Omental fat pad (tissue), 4 donors: ENCODE measurements around the gene LACTBL1. TPM values are rescaled to one million over a fixed set of nuclear protein-coding genes. Genes with fewer than 3 reads are reported as not detected.

Source experiments
- ATAC-seq: fragments of 150-250 bp; one replicate; pipeline ENCODE4 v1.9.1; 2016; ENCODE audit warnings: mild to moderate bottlenecking, moderate library complexity; ENCODE audit not compliant: low FRiP score
- DNase-seq: peaks from one replicate; pipeline ENCODE4 v3.0.0-alpha.2; 2019; ENCODE audit warnings: low spot score
- total RNA-seq, 4 donors: library from RNA; depleted of rRNA; stranded (reverse); fragments of >200 nt; gene quantifications; one replicate each; pipeline ENCODE4 v1.1.0, GENCODE V29; 2016
- TF ChIP-seq, protein P1 (sequence below), 3 donors: fragments of 450-650 bp; IDR thresholded peaks; one replicate each; pipeline ENCODE4 v1.5.1; 2016 to 2017; ENCODE audit warnings: antibody characterized with exemption in 3 of 3, mild to moderate bottlenecking in 3 of 3, moderate library complexity in 2 of 3

LACTBL1 gene
- total RNA-seq, 4 donors from 2014 or later: not detected

DNA sequence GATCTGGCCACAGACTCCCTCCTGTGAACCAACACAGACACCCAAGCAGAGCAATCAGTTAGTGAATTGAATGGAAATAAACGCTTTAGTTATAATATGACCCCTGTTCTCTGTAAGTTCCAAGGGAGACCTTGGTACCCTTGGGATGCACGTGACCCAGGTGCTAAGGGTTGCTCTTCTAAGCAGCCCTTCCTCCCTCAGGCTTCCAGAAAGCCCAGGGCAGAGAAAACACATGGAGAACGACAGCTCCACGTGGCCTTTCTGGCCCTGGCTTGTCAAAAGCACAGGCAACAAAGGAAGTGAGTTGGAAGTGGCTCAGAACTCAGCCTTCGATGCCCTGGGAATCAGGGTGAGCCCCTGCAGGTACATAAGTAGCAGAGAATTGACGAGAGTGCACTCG, 57.4 kb downstream of the LACTBL1 start:
- ATAC-seq (no peak), DNase-seq (no peak)
- TF ChIP-seq, protein P1, sequence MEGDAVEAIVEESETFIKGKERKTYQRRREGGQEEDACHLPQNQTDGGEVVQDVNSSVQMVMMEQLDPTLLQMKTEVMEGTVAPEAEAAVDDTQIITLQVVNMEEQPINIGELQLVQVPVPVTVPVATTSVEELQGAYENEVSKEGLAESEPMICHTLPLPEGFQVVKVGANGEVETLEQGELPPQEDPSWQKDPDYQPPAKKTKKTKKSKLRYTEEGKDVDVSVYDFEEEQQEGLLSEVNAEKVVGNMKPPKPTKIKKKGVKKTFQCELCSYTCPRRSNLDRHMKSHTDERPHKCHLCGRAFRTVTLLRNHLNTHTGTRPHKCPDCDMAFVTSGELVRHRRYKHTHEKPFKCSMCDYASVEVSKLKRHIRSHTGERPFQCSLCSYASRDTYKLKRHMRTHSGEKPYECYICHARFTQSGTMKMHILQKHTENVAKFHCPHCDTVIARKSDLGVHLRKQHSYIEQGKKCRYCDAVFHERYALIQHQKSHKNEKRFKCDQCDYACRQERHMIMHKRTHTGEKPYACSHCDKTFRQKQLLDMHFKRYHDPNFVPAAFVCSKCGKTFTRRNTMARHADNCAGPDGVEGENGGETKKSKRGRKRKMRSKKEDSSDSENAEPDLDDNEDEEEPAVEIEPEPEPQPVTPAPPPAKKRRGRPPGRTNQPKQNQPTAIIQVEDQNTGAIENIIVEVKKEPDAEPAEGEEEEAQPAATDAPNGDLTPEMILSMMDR (IDR thresholded peaks at IDR 0.05): no peak

DNA sequence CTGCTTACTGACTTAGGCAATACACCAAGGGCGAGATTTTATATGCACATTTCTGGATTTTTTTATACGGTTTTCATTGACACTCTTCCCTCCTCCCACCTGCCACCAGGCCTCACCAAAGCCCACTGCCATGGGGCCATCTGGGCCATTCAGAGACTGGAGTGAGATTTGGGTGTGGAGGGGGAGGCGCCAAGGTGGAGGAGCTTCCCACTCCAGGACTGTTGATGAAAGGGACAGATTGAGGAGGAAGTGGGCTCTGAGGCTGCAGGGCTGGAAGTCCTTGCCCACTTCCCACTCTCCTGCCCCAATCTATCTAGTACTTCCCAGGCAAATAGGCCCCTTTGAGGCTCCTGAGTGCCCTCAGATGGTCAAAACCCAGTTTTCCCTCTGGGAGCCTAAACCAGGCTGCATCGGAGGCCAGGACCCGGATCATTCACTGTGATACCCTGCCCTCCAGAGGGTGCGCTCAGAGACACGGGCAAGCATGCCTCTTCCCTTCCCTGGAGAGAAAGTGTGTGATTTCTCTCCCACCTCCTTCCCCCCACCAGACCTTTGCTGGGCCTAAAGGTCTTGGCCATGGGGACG, 57.9 kb downstream of the LACTBL1 start:
- ATAC-seq (no peak), DNase-seq (no peak)
- TF ChIP-seq, protein P1 (IDR thresholded peaks at IDR 0.05): no peak

DNA sequence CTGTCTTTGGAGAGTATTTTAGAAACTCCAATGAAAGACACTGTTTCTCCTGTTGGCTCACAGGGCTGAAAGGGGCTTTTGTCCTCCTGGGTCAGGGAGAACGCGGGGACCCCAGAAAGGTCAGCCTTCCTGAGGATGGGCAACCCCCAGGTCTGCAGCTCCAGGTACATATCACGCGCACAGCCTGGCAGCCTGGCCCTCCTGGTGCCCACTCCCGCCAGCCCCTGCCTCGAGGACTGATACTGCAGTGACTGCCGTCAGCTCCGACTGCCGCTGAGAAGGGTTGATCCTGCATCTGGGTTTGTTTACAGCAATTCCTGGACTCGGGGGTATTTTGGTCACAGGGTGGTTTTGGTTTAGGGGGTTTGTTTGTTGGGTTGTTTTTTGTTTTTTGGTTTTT, 58.5 kb downstream of the LACTBL1 start:
- no peak for ATAC-seq
- TF ChIP-seq, protein P1 (IDR thresholded peaks at IDR 0.05): no peak
- DNase-seq: no peak

DNA sequence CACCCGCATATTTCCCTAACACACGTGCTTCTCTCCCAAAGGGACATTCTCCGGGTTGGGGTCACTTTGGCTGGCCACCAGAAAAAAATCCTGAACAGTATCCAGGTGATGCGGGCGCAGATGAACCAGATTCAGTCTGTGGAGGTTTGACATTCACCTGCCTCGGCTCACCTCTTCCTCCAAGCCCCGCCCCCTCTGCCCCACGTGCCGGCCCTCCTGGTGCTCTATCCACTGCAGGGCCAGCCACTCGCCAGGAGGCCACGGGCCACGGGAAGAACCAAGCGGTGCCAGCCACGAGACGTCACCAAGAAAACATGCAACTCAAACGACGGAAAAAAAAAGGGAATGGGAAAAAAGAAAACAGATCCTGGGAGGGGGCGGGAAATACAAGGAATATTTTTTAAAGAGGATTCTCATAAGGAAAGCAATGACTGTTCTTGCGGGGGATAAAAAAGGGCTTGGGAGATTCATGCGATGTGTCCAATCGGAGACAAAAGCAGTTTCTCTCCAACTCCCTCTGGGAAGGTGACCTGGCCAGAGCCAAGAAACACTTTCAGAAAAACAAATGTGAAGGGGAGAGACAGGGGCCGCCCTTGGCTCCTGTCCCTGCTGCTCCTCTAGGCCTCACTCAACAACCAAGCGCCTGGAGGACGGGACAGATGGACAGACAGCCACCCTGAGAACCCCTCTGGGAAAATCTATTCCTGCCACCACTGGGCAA, 59.1 kb downstream of the LACTBL1 start:
- DNase-seq (no peak), ATAC-seq (no peak)
- TF ChIP-seq, protein P1 (IDR thresholded peaks at IDR 0.05): no peak

DNA sequence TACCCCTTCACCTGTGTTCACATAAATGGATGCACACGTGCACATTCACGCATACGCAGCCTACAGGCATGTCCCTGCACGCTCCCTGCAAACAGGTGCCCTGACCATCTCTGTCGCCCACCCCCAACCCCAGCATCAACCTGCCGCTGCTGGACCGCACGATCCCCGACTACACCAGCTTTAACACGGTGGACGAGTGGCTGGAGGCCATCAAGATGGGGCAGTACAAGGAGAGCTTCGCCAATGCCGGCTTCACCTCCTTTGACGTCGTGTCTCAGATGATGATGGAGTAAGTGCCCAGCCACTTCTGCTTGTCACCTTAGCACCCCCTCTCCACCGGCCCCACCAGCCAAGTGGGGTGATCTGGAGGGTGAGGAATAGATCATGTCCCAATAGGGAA, 60.4 kb downstream of the LACTBL1 start:
- TF ChIP-seq, protein P1 (IDR thresholded peaks at IDR 0.05): no peak
- ATAC-seq: no peak
- DNase-seq: no peak

DNA sequence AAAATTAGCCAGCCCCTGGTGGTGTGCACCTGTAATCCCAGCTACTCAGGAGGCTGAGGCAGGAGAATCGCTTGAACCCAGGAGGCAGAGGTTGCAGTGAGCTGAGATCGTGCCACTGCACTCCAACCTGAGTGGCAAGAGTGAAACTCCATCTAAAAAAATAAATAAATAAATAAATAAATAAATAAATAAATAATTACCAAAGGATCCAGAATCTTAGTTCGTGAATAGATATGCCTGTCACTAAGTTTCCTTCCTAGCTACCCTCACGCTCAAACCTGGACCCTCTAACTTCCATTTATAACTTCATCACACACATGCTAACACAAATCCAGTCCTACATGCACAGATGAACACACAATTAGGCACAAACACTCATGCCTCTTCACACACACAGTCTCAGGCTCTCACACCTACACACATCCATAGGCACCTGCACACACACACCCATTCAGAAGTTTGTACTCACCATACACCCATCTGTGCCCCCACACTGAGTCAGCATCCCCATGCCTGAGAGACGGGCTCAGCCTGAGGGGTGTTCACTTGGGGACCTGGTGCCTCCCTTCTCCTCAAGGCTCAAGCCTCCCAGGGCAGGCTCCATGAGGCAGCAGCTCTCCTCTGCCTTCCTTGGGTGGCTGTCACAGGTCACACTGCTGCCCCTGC, 61.5 kb downstream of the LACTBL1 start:
- ATAC-seq: no peak
- TF ChIP-seq, protein P1 (IDR thresholded peaks at IDR 0.05): no peak
- no peak for DNase-seq
